HG03139 (cell line): ENCODE results near the gene RUFY3.
"Not testable (repeated sequence)": the region's sequence is repeated elsewhere in the genome, so short reads cannot be mapped to it uniquely, and the experiment has no call there.

Experiments used
- ATAC-seq: cut with Tn5 transposase; IDR thresholded peaks from one replicate; pipeline ENCODE4 v1.9.1; 2021; ENCODE audit not compliant: unreplicated experiment

The RUFY3 gene

GRCh38 chr4:70705183-70706043 is 16.4 kb upstream of the RUFY3 start:
- ATAC-seq, result peak; percentile 46

- no peak for ATAC-seq
These were observed 15.7 kb upstream of the RUFY3 start for GRCh38 chr4:70706044-70706461.

GRCh38 chr4:70706516-70706915 is 15.2 kb upstream of the RUFY3 start:
- ATAC-seq, result no peak

- no peak for ATAC-seq
These were observed 12.1 kb upstream of the RUFY3 start for GRCh38 chr4:70709611-70710205.

GRCh38 chr4:70711599-70711998 is 10.2 kb upstream of the RUFY3 start:
- no peak for ATAC-seq

GRCh38 chr4:70712150-70712549 is 9.6 kb upstream of the RUFY3 start:
- ATAC-seq, result no peak

GRCh38 chr4:70712604-70713452 is 8.9 kb upstream of the RUFY3 start:
- no peak for ATAC-seq

GRCh38 chr4:70713453-70714078 is 8.2 kb upstream of the RUFY3 start:
- ATAC-seq, result peak; percentile 29

- peak; percentile 38 for ATAC-seq
These were observed 7.5 kb upstream of the RUFY3 start for GRCh38 chr4:70714079-70714887.

GRCh38 chr4:70715097-70715496 is 6.7 kb upstream of the RUFY3 start:
- ATAC-seq, result peak; percentile 1

- no peak for ATAC-seq
These were observed 2.8 kb upstream of the RUFY3 start for GRCh38 chr4:70718811-70719604.

- no peak for ATAC-seq
These were observed 531 bp downstream of the RUFY3 start for GRCh38 chr4:70722199-70722791.

GRCh38 chr4:70724463-70724862 is 2.7 kb downstream of the RUFY3 start:
- no peak for ATAC-seq

- no peak for ATAC-seq
These were observed 3.9 kb downstream of the RUFY3 start for GRCh38 chr4:70725633-70726032.

GRCh38 chr4:70726515-70726914 is 4.8 kb downstream of the RUFY3 start:
- ATAC-seq, result not testable (repeated sequence)

- ATAC-seq, result no peak
These were observed 6.3 kb downstream of the RUFY3 start for GRCh38 chr4:70728091-70728490.

GRCh38 chr4:70732878-70733277 is 11.1 kb downstream of the RUFY3 start:
- ATAC-seq, result not testable (repeated sequence)

GRCh38 chr4:70734168-70734954 is 12.6 kb downstream of the RUFY3 start:
- peak; percentile 93 for ATAC-seq
